Keratinocyte (primary cell): ENCODE results near the gene ENGASE.

Source experiments
- EZH2 ChIP-seq: IDR thresholded peaks from one replicate; pipeline ENCODE4 v1.6.1; 2012; ENCODE audit warnings: inconsistent platforms, mild to moderate bottlenecking, low read length, moderate library complexity
- TF ChIP-seq, protein P1 (sequence below), 3 experiments: IDR thresholded peaks in 1 of 3; conservative IDR thresholded peaks in 1 of 3; optimal IDR thresholded peaks in 1 of 3; 2 replicates in 2 of 3; 3 replicates in 1 of 3; pipeline versions ENCODE3 to v1.5.1; 2011; ENCODE audit warnings: low read length in 3 of 3, mild to moderate bottlenecking in 3 of 3, moderate library complexity in 2 of 3, control low read depth in 1 of 3, inconsistent platforms in 1 of 3; ENCODE audit not compliant: insufficient read depth in 2 of 3; ENCODE audit errors: extremely low read depth in 1 of 3

DNA sequence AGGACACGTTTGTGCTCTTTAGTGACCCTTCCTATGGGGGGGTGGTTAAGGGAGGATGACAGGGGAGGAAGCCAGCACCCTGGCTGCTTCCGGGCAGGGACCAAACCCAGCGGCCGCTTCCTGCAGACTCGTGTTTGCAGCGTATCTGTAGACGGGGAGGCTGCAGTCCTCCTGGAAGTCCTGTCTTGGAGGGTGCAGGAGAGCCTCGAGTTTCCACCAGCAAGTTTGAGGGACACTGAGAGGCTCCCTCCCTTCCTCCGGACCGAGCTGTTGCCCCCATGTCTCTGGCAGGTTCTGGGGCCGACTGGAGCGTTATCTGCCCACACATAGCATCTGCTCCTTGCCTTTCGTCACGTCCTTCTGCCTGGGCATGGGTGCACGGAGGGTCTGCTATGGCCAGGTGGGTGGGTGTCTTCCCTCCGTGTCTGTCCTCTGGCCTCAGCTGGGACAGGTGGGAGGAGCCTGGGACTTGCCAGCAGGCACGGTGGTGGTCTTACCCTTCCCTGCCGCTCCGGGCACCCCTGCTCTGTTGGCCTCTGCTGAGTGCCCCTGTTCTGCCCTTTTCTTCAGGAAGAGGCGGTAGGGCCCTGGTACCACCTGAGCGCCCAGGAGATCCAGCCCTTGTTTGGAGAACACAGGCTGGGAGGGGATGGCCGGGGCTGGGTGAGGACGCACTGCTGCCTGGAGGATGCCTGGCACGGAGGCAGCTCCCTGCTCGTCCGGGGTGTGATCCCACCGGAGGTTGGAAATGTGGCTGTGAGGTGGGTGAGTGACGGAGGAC lies 8.8 kb downstream of the ENGASE start:
- TF ChIP-seq, protein P1, sequence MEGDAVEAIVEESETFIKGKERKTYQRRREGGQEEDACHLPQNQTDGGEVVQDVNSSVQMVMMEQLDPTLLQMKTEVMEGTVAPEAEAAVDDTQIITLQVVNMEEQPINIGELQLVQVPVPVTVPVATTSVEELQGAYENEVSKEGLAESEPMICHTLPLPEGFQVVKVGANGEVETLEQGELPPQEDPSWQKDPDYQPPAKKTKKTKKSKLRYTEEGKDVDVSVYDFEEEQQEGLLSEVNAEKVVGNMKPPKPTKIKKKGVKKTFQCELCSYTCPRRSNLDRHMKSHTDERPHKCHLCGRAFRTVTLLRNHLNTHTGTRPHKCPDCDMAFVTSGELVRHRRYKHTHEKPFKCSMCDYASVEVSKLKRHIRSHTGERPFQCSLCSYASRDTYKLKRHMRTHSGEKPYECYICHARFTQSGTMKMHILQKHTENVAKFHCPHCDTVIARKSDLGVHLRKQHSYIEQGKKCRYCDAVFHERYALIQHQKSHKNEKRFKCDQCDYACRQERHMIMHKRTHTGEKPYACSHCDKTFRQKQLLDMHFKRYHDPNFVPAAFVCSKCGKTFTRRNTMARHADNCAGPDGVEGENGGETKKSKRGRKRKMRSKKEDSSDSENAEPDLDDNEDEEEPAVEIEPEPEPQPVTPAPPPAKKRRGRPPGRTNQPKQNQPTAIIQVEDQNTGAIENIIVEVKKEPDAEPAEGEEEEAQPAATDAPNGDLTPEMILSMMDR (optimal IDR thresholded peaks at IDR 0.05 in 1 of 3, IDR thresholded peaks at IDR 0.05 in 1 of 3, conservative IDR thresholded peaks at IDR 0.05 in 1 of 3; ENCODE audit: extremely low read depth in 1 of 3, insufficient read depth in 2 of 3, low read length in 3 of 3), result no peak
- TF ChIP-seq EZH2, result no peak
